ENCODE results near the gene DSTN. TPM values are rescaled to one million over a fixed set of nuclear protein-coding genes. Genes with fewer than 3 reads are reported as not detected.

DSTN gene
- total and polyA plus RNA-seq, 2 donors (not counting 3 experiments of a cell fraction or from before 2014, with no cell fraction given) = 66.1 to 300 TPM

DNA sequence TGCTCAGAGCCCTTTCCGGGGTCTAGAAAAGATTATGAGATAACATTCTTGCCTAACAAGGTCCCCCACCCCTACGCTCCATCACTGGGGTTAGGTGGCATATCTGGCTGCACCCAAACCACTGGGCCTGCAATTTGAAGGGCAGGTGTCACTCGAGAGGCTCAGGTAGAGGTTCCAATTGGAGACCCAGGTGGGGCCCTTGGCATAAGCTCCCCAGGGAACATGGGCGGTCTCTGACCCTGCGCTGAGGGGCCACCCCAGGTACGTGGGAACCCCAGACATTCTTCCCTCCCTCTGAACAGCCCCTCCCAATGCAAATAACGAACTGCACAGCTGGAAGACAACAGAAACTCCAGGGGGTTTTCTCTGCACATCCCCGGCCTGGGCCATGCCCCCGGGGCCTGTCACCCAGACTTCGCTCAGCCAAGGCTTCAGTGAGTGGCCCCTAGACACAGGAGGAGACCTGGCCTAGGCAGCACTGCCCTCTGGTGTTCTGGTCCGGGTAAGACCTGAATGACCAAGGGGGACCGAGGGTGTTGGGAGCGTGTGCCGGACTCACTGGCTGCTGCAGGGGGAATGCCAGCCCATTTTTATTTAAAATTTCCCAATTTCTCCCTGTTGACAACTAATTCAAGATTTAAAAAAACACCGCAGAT, 47.5 kb downstream of the DSTN start:
- Histone ChIP-seq H3K79me2 (ENCODE audit: control insufficient read depth, insufficient read depth, low read length) (no peaks in the 10 kb centered on the region), H2AFZ (ENCODE audit: low read depth, low read length) (no peak overlapping the region), H3K27ac (ENCODE audit: insufficient read depth, low read depth, low read length) (no peak overlapping the region), H3K9me3 (replicated peaks; ENCODE audit: control insufficient read depth, insufficient read depth, low read length) (no peaks in the 10 kb centered on the region), H3K27me3 (ENCODE audit: control insufficient read depth in 2 of 2, insufficient read depth in 2 of 2, low read length in 2 of 2) (no peaks in the 10 kb centered on the region), H3K4me1 (ENCODE audit: control insufficient read depth, extremely low read depth, insufficient read depth, low read length) (no peaks in the 10 kb centered on the region), H3K36me3 (ENCODE audit: control insufficient read depth in 2 of 2, extremely low read depth in 1 of 2, insufficient read depth in 2 of 2, low read length in 2 of 2) (peaks cover 8 to 73% of the 10 kb centered on the region in 2 experiments), H3K9ac (replicated peaks; ENCODE audit: extremely low read depth, insufficient read depth, low read length) (no peak overlapping the region), H4K20me1 (replicated peaks; ENCODE audit: control insufficient read depth, extremely low read depth, insufficient read depth, low read length) (no peaks in the 10 kb centered on the region), H3K9me1 (replicated peaks; ENCODE audit: control insufficient read depth, extremely low read depth, insufficient read depth, low read length) (no peaks in the 10 kb centered on the region), H3K4me2 (ENCODE audit: insufficient read depth, low read length) (no peak overlapping the region), H3K4me3 (replicated peaks in 1 of 3; ENCODE audit: insufficient read depth in 1 of 3, low read depth in 1 of 3, low read length in 3 of 3) (no peak overlapping the region)
- dilution Hi-C loops (cut with MboI; ENCODE audit: extremely low pct_ligation_motif_present, low sequenced_read_pairs) (no loop called here), intact Hi-C loops (cut with micrococcal nuclease) (loop anchor here (1.0 kb wide), 2 partner anchors 80 to 112 kb away; no protein-coding TSS in a partner anchor)
- FAIRE-seq = no peak
- TF ChIP-seq FOS (IDR thresholded peaks at IDR 0.05; ENCODE audit: borderline replicate concordance, insufficient read depth, low read length) (no peak), GATA2 (IDR thresholded peaks at IDR 0.05; ENCODE audit: insufficient read depth, insufficient read length, low read depth, low read length) (no peak), EZH2 (IDR thresholded peaks at IDR 0.05; ENCODE audit: borderline replicate concordance, low read depth, low read length, severe bottlenecking) (no peak), JUN (IDR thresholded peaks at IDR 0.05; ENCODE audit: borderline replicate concordance, insufficient read depth, insufficient read length, low read depth) (no peak), POLR2A (IDR thresholded peaks at IDR 0.05; ENCODE audit: low read depth, low read length) (no peak)
- TF ChIP-seq, protein P1, sequence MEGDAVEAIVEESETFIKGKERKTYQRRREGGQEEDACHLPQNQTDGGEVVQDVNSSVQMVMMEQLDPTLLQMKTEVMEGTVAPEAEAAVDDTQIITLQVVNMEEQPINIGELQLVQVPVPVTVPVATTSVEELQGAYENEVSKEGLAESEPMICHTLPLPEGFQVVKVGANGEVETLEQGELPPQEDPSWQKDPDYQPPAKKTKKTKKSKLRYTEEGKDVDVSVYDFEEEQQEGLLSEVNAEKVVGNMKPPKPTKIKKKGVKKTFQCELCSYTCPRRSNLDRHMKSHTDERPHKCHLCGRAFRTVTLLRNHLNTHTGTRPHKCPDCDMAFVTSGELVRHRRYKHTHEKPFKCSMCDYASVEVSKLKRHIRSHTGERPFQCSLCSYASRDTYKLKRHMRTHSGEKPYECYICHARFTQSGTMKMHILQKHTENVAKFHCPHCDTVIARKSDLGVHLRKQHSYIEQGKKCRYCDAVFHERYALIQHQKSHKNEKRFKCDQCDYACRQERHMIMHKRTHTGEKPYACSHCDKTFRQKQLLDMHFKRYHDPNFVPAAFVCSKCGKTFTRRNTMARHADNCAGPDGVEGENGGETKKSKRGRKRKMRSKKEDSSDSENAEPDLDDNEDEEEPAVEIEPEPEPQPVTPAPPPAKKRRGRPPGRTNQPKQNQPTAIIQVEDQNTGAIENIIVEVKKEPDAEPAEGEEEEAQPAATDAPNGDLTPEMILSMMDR (IDR thresholded peaks at IDR 0.05; ENCODE audit: extremely low read depth in 1 of 2, insufficient read depth in 1 of 2, low read depth in 1 of 2, low read length in 2 of 2) = peak; percentile 58 to 64
- DNase-seq (ENCODE audit: low read depth, low spot score) = peak; percentile 24
- ChIA-PET CTCF (interaction anchor here (0.6 to 7.7 kb wide), 6 partner anchors 10 to 112 kb away, joined by 3 to 89 read pairs (median 6); partner anchors contain the start of gene DSTN), POLR2A (no interaction called here)
- no TSS peak for BruUV-seq (replicated peaks)

Data from endothelial cell of umbilical vein (primary cell).